ENCODE measurements around the gene SORD. TPM values are rescaled to one million over a fixed set of nuclear protein-coding genes. Genes with fewer than 3 reads are reported as not detected.

The SORD gene
- total RNA-seq, 1 experiment from 2014 or later: 116 TPM

GRCh38 chr15:45088801-45089711, 66.1 kb downstream of the SORD start (continued):
- TF ChIP-seq ZBTB33 (IDR thresholded peaks at IDR 0.05; ENCODE audit: extremely low read depth, insufficient replicate concordance, low read length) (no peak), ZNF274 (IDR thresholded peaks at IDR 0.05; ENCODE audit: low read depth, low read length) (no peak), FOSL1 (IDR thresholded peaks at IDR 0.05; ENCODE audit: low read depth) (no peak), JUND (IDR thresholded peaks at IDR 0.05) (no peak), EZH2phosphoT487 (IDR thresholded peaks at IDR 0.05; ENCODE audit: borderline replicate concordance) (no peak), SIN3A (IDR thresholded peaks at IDR 0.05; ENCODE audit: low read depth) (no peak)
- TF ChIP-seq, protein P1, sequence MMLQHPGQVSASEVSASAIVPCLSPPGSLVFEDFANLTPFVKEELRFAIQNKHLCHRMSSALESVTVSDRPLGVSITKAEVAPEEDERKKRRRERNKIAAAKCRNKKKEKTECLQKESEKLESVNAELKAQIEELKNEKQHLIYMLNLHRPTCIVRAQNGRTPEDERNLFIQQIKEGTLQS (IDR thresholded peaks at IDR 0.05): no peak

DNA sequence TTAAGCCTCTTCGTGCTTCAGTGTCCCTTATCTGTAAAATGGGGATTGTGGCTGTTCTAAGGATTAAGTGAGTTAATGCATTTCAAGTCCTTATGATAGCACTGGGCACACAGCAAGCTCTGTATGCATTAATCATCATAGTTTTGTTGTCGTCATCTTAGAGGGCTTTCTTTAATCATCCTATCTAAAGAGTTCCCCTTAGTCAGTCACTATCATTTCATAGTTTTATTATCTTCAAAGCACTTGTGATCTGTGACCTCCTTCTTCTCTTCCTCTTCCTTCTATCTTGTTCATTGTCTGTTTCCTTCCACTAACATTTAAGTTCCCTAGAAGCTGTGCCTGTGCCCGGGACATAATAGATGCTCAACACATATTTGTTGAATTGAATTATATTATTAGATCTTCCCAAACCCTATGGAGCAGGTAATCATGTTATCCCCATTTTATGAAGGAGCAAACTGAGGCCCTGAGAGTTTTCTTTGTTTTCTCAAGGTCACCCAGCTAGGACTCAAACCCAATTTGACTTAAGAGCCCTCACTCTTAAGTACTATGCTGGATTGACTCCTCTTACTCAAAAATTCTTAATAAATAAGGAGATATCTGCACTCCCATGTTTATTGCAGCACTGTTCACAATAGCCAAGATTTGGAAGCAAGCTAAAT, 66.8 kb downstream of the SORD start:
- ATAC-seq: no peak
- no peak overlapping the region for H3K9ac ChIP-seq (ENCODE audit: low read length)
- TF ChIP-seq RAD21 (IDR thresholded peaks at IDR 0.05; ENCODE audit: low read depth) (no peak), CEBPB (IDR thresholded peaks at IDR 0.05; ENCODE audit: low read depth) (no peak), ZNF274 (IDR thresholded peaks at IDR 0.05; ENCODE audit: low read depth, low read length) (no peak), CBX3 (IDR thresholded peaks at IDR 0.05; ENCODE audit: low read depth) (no peak), JUND (IDR thresholded peaks at IDR 0.05) (no peak), EZH2 (IDR thresholded peaks at IDR 0.05) (no peak), EZH2phosphoT487 (IDR thresholded peaks at IDR 0.05; ENCODE audit: borderline replicate concordance) (no peak), POLR2A (IDR thresholded peaks at IDR 0.05; ENCODE audit: borderline replicate concordance, extremely low read depth, insufficient read depth, insufficient read length) (no peak), EGR1 (IDR thresholded peaks at IDR 0.05; ENCODE audit: low read depth) (no peak)
- ChIA-PET RAD21 (ENCODE audit: low non-redundant PET in 1 of 2, low total read pairs in 2 of 2, uncharacterized antibody in 2 of 2, unreplicated experiment in 2 of 2) (no interaction called here), POLR2A (no interaction called here), CTCF (no interaction called here)
- no peak overlapping the region for H3K4me3 ChIP-seq (replicated peaks in 1 of 2; ENCODE audit: low read depth in 1 of 2, low read length in 2 of 2)
- no peak overlapping the region for H3K27ac ChIP-seq (ENCODE audit: low read depth, low read length)
- no peak overlapping the region for H2AFZ ChIP-seq (ENCODE audit: low read depth, low read length, poor library complexity, severe bottlenecking)
- no peaks in the 10 kb centered on the region for H3K9me2 ChIP-seq (ENCODE audit: insufficient read depth)
- no peak for DNase-seq (ENCODE audit: low read depth, low spot score)
- H3K4me2 ChIP-seq (ENCODE audit: low read length): no peak overlapping the region
- peaks cover 14% of the 10 kb centered on the region; the same call in 1 of the 2 replicates for H3K27me3 ChIP-seq (ENCODE audit: insufficient read depth, low read length)
- H4K20me1 ChIP-seq (ENCODE audit: insufficient read depth): no peaks in the 10 kb centered on the region
- no peaks in the 10 kb centered on the region for H3K36me3 ChIP-seq (ENCODE audit: control insufficient read depth in 1 of 2, insufficient read depth in 2 of 2, low read length in 2 of 2)
- H3K4me1 ChIP-seq (ENCODE audit: control insufficient read depth in 1 of 2, insufficient read depth in 2 of 2, low read length in 2 of 2): peaks cover 0 to 7% of the 10 kb centered on the region in 2 experiments; a peak in 1 of 4 replicates
- H3K9me3 ChIP-seq (ENCODE audit: control insufficient read depth in 1 of 2, insufficient read depth in 1 of 2, low read depth in 1 of 2, low read length in 2 of 2): no peaks in the 10 kb centered on the region
- BruUV-seq (replicated peaks): no TSS peak
- intact Hi-C loops (cut with micrococcal nuclease): no loop called here
- H3K79me2 ChIP-seq (ENCODE audit: insufficient read depth, low read length): no peaks in the 10 kb centered on the region

Data from HCT116 (cell line).